ENCODE data around the gene ERI2.

Gene ERI2

DNA sequence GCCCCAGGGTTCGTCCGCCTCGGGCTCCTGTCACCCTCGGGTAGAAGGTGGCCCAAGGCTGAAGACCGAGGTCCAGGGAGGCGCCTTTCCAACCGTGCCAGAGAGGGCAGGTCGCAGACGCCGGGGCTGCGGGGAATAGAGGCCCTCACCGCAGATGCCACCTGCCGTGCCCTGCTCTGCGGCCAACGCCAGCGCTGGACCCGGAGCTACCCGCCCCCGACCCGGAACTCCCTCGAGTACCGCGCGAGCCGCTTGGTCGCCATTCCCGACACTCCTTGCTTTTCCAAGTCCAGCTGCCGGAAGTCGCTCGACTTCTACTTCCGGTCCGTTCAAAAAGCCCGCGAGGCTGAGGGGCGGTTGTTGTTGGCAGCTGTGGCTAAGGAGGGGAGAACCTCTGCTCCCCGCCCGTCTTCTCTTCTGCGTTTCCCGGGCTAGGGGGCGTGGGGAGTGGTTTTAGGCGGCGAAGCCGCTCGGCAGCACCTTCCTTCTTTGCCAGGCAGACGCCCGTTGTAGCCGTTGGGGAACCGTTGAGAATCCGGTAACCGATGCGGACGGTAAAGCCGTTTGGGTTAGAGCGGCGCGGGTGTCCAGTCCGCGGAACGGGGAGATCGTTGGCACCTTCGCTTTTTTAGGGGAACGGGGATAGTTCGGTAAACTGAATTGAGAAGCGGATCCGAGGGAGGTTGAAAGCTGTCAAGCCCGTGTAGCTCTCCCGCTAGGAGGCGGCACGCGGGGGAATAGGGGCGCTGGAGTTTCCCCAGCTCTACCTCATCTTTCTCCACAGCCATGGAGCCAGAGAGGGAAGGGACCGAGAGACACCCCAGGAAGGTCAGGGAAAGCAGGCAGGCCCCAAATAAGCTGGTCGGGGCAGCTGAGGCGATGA, at the start of gene ERI2, which contains the start of gene REXO5:
Gene ERI2, minus strand, starts transcription at position 305 of the 883 bp plus-strand sequence. Its CDS starts 42 bp downstream, at position 263.
Gene REXO5, plus strand, starts transcription at position 360 of the 883 bp plus-strand sequence. Its CDS starts 427 bp downstream, at position 787.
- Histone ChIP-seq H3K9ac (ENCODE audit: insufficient read length) (peak within 1 kb of the TSS; percentile 94), H3K4me3 (peak within 1 kb of the TSS; percentile 100), H3K9me3 (ENCODE audit: low read depth, low read length) (no peaks in the 10 kb centered on the region), H3K27ac (peak within 1 kb of the TSS; percentile 85), H3K36me3 (ENCODE audit: insufficient read depth, low read length) (no peaks in the 10 kb centered on the region)
- TF ChIP-seq FOXP2 (optimal IDR thresholded peaks at IDR 0.05; ENCODE audit: control extremely low read depth, extremely low read length, insufficient read depth) (no peak), POLR2AphosphoS5 (IDR thresholded peaks at IDR 0.05; ENCODE audit: borderline replicate concordance, low read depth, low read length) (peak; percentile 96)
- DNase-seq (ENCODE audit: low read depth, low spot score) = peak; percentile 40

DNA sequence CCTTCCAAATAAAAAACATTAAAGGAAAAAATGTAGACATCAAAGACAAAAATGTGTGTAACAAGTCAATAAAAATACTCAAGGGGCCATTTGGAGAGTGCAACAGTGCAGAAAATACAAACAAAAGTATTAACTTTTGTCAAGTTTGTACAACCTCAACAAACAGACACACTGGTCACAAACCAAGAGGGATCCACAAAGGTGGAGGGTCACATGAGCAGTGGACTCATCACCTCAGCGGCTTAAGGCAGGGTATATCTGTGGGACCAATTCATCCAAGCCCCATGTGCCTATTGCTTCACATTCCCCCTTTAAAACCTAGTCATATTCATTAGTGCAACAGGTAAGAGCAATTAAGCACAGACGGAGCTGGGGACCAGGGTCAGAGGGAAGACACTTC, 48.7 kb upstream of the ERI2 start:
- TF ChIP-seq EZH2 (IDR thresholded peaks at IDR 0.05) (no peak), POLR2AphosphoS5 (IDR thresholded peaks at IDR 0.05; ENCODE audit: borderline replicate concordance, low read depth, low read length) (no peak), FOXP2 (optimal IDR thresholded peaks at IDR 0.05; ENCODE audit: control extremely low read depth, extremely low read length, insufficient read depth) (no peak)

GRCh38 chr16:20853981-20854620, 47.8 kb upstream of the ERI2 start:
- TF ChIP-seq POLR2AphosphoS5 (IDR thresholded peaks at IDR 0.05; ENCODE audit: borderline replicate concordance, low read depth, low read length) = no peak
- TF ChIP-seq EZH2 (IDR thresholded peaks at IDR 0.05) = no peak
- TF ChIP-seq FOXP2 (optimal IDR thresholded peaks at IDR 0.05; ENCODE audit: control extremely low read depth, extremely low read length, insufficient read depth) = no peak
- Histone ChIP-seq H3K9ac (ENCODE audit: insufficient read length) (no peak overlapping the region), H3K36me3 (ENCODE audit: insufficient read depth, low read length) (no peaks in the 10 kb centered on the region), H3K9me3 (ENCODE audit: low read depth, low read length) (no peaks in the 10 kb centered on the region), H3K27ac (no peak overlapping the region), H3K4me3 (no peak overlapping the region)
- DNase-seq (ENCODE audit: low read depth, low spot score) = no peak

More for the DNA sequence above, 48.7 kb upstream of the ERI2 start:
- no peak overlapping the region for H3K4me3 ChIP-seq
- peaks cover 4% of the 10 kb centered on the region; the same call in 1 of the 2 replicates for H3K36me3 ChIP-seq (ENCODE audit: insufficient read depth, low read length)
- H3K9me3 ChIP-seq (ENCODE audit: low read depth, low read length) = no peaks in the 10 kb centered on the region
- H3K9ac ChIP-seq (ENCODE audit: insufficient read length) = no peak overlapping the region
- DNase-seq (ENCODE audit: low read depth, low spot score) = no peak
- no peak overlapping the region for H3K27ac ChIP-seq

GRCh38 chr16:20853143-20853542, 46.9 kb upstream of the ERI2 start:
- Histone ChIP-seq H3K27ac (no peak overlapping the region), H3K36me3 (ENCODE audit: insufficient read depth, low read length) (no peaks in the 10 kb centered on the region), H3K9me3 (ENCODE audit: low read depth, low read length) (no peaks in the 10 kb centered on the region), H3K9ac (ENCODE audit: insufficient read length) (no peak overlapping the region), H3K4me3 (no peak overlapping the region)
- DNase-seq (ENCODE audit: low read depth, low spot score) = no peak
- TF ChIP-seq EZH2 (IDR thresholded peaks at IDR 0.05) (no peak), FOXP2 (optimal IDR thresholded peaks at IDR 0.05; ENCODE audit: control extremely low read depth, extremely low read length, insufficient read depth) (no peak), POLR2AphosphoS5 (IDR thresholded peaks at IDR 0.05; ENCODE audit: borderline replicate concordance, low read depth, low read length) (no peak)

GRCh38 chr16:20851601-20852000, 45.3 kb upstream of the ERI2 start:
- H3K9me3 ChIP-seq (ENCODE audit: low read depth, low read length) = no peaks in the 10 kb centered on the region
- H3K9ac ChIP-seq (ENCODE audit: insufficient read length) = no peak overlapping the region
- no peak for TF ChIP-seq POLR2AphosphoS5 (IDR thresholded peaks at IDR 0.05; ENCODE audit: borderline replicate concordance, low read depth, low read length)
- no peaks in the 10 kb centered on the region for H3K36me3 ChIP-seq (ENCODE audit: insufficient read depth, low read length)
- H3K4me3 ChIP-seq = no peak overlapping the region
- DNase-seq (ENCODE audit: low read depth, low spot score) = no peak
- no peak overlapping the region for H3K27ac ChIP-seq

- Histone ChIP-seq H3K36me3 (ENCODE audit: insufficient read depth, low read length) (no peaks in the 10 kb centered on the region), H3K4me3 (no peak overlapping the region), H3K9ac (ENCODE audit: insufficient read length) (no peak overlapping the region), H3K9me3 (ENCODE audit: low read depth, low read length) (no peaks in the 10 kb centered on the region), H3K27ac (no peak overlapping the region)
- no peak for DNase-seq (ENCODE audit: low read depth, low spot score)
- no peak for TF ChIP-seq FOXP2 (optimal IDR thresholded peaks at IDR 0.05; ENCODE audit: control extremely low read depth, extremely low read length, insufficient read depth)
- no peak for TF ChIP-seq POLR2AphosphoS5 (IDR thresholded peaks at IDR 0.05; ENCODE audit: borderline replicate concordance, low read depth, low read length)
- TF ChIP-seq EZH2 (IDR thresholded peaks at IDR 0.05) = no peak
Observed at GRCh38 chr16:20850981-20851380, 44.7 kb upstream of the ERI2 start.

DNA sequence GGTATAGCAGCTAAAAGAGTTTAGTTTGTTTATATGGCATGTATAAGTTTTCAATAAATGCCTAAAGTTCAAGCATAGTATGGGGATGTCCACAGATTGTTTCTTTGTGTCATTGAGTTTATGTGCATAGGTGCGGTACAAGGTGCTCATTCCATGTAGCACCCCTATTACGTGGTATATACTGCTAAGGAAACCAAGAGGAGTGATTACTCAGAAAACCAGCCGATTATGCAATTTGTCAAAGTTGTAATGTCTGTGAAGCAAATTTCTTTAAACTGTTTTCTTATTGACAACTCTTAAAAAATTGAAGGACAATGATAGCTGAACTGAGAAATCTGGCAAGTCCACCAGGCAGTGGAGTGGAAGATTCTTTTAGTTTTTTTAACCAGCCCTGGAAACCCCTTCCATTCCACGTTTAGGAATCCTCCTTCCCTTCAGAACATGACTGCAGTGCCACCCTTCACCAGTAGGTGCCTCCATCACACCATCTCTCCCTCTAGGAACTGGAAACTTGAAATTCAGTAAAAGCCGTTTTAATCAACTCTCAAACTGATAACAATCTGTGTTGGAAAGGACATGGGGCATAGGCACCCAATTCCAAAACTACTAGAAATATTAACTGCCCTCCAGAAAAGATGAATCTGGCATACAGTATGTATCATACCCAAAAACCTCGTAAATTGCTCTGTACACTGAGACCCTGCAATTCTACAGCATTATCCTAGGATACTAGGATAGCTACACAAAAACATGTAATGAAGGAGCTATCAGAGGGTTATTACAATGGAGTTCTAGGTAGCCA, 43.5 kb upstream of the ERI2 start:
- peak; percentile 10 for DNase-seq (ENCODE audit: low read depth, low spot score)
- Histone ChIP-seq H3K9ac (ENCODE audit: insufficient read length) (no peak overlapping the region), H3K36me3 (ENCODE audit: insufficient read depth, low read length) (no peaks in the 10 kb centered on the region)

DNA sequence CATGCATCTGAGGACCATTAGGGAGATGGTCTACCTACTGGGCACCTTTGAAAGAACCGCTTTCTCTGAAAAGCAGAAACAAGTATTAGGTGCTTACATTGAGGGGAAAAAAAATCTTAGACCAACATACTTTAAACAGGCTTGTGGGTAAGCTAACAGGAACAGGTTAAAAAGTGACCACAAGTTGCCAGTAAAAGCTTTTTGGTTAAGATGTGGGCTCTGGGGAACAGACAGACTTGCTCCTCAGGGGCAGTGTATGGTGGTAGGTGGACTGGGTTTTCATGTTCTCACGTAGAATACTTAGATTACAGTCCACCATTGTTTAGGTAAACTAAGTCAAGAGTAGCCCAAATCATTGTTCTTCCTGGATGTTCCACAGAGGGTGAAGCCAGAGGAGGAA, 41.3 kb upstream of the ERI2 start:
- no peak for DNase-seq (ENCODE audit: low read depth, low spot score)
- no peak for TF ChIP-seq FOXP2 (optimal IDR thresholded peaks at IDR 0.05; ENCODE audit: control extremely low read depth, extremely low read length, insufficient read depth)
- TF ChIP-seq EZH2 (IDR thresholded peaks at IDR 0.05) = no peak

More for the DNA sequence above, 43.5 kb upstream of the ERI2 start:
- H3K9me3 ChIP-seq (ENCODE audit: low read depth, low read length) = no peaks in the 10 kb centered on the region
- TF ChIP-seq FOXP2 (optimal IDR thresholded peaks at IDR 0.05; ENCODE audit: control extremely low read depth, extremely low read length, insufficient read depth) (no peak), EZH2 (IDR thresholded peaks at IDR 0.05) (no peak), POLR2AphosphoS5 (IDR thresholded peaks at IDR 0.05; ENCODE audit: borderline replicate concordance, low read depth, low read length) (no peak)
- H3K27ac ChIP-seq = no peak overlapping the region
- no peak overlapping the region for H3K4me3 ChIP-seq

More for the DNA sequence above, 41.3 kb upstream of the ERI2 start:
- no peak overlapping the region for H3K9ac ChIP-seq (ENCODE audit: insufficient read length)
- H3K4me3 ChIP-seq = no peak overlapping the region
- no peaks in the 10 kb centered on the region for H3K36me3 ChIP-seq (ENCODE audit: insufficient read depth, low read length)
- no peak overlapping the region for H3K27ac ChIP-seq
- H3K9me3 ChIP-seq (ENCODE audit: low read depth, low read length) = no peaks in the 10 kb centered on the region

Measured in SK-N-MC (cell line).